Liver (tissue), 9 donors: ENCODE measurements around the gene RNGTT. TPM values are rescaled to one million over a fixed set of nuclear protein-coding genes. Genes with fewer than 3 reads are reported as not detected.

Source experiments
- DNase-seq: peaks from one replicate; pipeline ENCODE4 v3.0.0-alpha.2; 2017; ENCODE audit warnings: low spot score
- H3K27ac ChIP-seq, 2 donors: one replicate each; pipeline ENCODE4 v1.7.0; 2013; ENCODE audit warnings: inconsistent platforms in 2 of 2, low read length in 2 of 2, control low read depth in 1 of 2, low read depth in 1 of 2, mild to moderate bottlenecking in 1 of 2
- H3K27me3 ChIP-seq, 4 donors: one replicate each; pipeline versions ENCODE4 v1.6.1 to v1.7.0; 2013; ENCODE audit warnings: low read length in 3 of 4, inconsistent platforms in 1 of 4, mild to moderate bottlenecking in 1 of 4, moderate library complexity in 1 of 4; ENCODE audit not compliant: control insufficient read depth in 4 of 4, insufficient read depth in 4 of 4
- H3K36me3 ChIP-seq, 4 donors: one replicate each; pipeline versions ENCODE4 v1.6.1 to v1.7.0; 2013; ENCODE audit warnings: low read length in 3 of 4, mild to moderate bottlenecking in 3 of 4, low read depth in 1 of 4, moderate library complexity in 1 of 4; ENCODE audit not compliant: control insufficient read depth in 4 of 4, insufficient read depth in 3 of 4
- H3K4me1 ChIP-seq, 4 donors: one replicate each; pipeline versions ENCODE4 v1.6.1 to v1.7.0; 2013; ENCODE audit warnings: low read length in 3 of 4, mild to moderate bottlenecking in 3 of 4, moderate library complexity in 1 of 4; ENCODE audit not compliant: control insufficient read depth in 4 of 4, insufficient read depth in 4 of 4
- H3K4me3 ChIP-seq, 3 donors: one replicate each; pipeline versions ENCODE4 v1.6.1 to v1.7.0; 2013; ENCODE audit warnings: low read length in 3 of 3, control low read depth in 1 of 3, low read depth in 1 of 3, mild to moderate bottlenecking in 1 of 3
- H3K9ac ChIP-seq, 2 donors: one replicate each; pipeline ENCODE4 v1.7.0; 2013; ENCODE audit warnings: low read length in 2 of 2, mild to moderate bottlenecking in 2 of 2, moderate library complexity in 2 of 2, control low read depth in 1 of 2, low read depth in 1 of 2
- H3K9me3 ChIP-seq, 4 donors: one replicate each; pipeline versions ENCODE4 v1.6.1 to v1.7.0; 2013; ENCODE audit warnings: low read length in 3 of 4; ENCODE audit not compliant: control insufficient read depth in 4 of 4
- ATF3 ChIP-seq: IDR thresholded peaks from 2 replicates; pipeline ENCODE4 v1.6.1; 2016; ENCODE audit warnings: antibody characterized with exemption
- CTCF ChIP-seq: fragments of 150-350 bp; IDR thresholded peaks from 2 replicates; pipeline ENCODE4 v1.5.1; 2017; ENCODE audit warnings: improper control_type of control experiment, low read depth, low read length; ENCODE audit not compliant: missing input control
- EGR1 ChIP-seq, 2 donors: IDR thresholded peaks; 2 replicates each; pipeline ENCODE4 v1.6.1; 2016 to 2018; ENCODE audit warnings: antibody characterized with exemption in 2 of 2, low read depth in 2 of 2
- FOXA1 ChIP-seq: IDR thresholded peaks from 2 replicates; pipeline ENCODE4 v1.6.1; 2016; ENCODE audit warnings: antibody characterized with exemption
- FOXA2 ChIP-seq: IDR thresholded peaks from 2 replicates; pipeline ENCODE4 v1.6.1; 2016; ENCODE audit warnings: antibody characterized with exemption
- GABPA ChIP-seq, 2 donors: IDR thresholded peaks in 1 of 2; conservative IDR thresholded peaks in 1 of 2; 2 replicates each; pipeline ENCODE4 v1.6.1; 2016; ENCODE audit warnings: antibody characterized with exemption in 2 of 2, mild to moderate bottlenecking in 1 of 2, moderate library complexity in 1 of 2
- HNF4A ChIP-seq, 2 donors: conservative IDR thresholded peaks; 2 replicates each; pipeline ENCODE4 v1.6.1; 2016; ENCODE audit warnings: antibody characterized with exemption in 2 of 2, mild to moderate bottlenecking in 2 of 2
- HNF4G ChIP-seq: IDR thresholded peaks from 2 replicates; pipeline ENCODE4 v1.6.1; 2016; ENCODE audit warnings: antibody characterized with exemption
- JUND ChIP-seq, 2 donors: IDR thresholded peaks; 2 replicates each; pipeline ENCODE4 v1.6.1; 2016; ENCODE audit warnings: antibody characterized with exemption in 2 of 2
- MAX ChIP-seq: IDR thresholded peaks from 2 replicates; pipeline ENCODE4 v1.6.1; 2016; ENCODE audit warnings: antibody characterized with exemption
- NR2F2 ChIP-seq: IDR thresholded peaks from 2 replicates; pipeline ENCODE4 v1.6.1; 2016; ENCODE audit warnings: antibody characterized with exemption
- RAD21 ChIP-seq, 2 donors: IDR thresholded peaks; 2 replicates each; pipeline ENCODE4 v1.6.1; 2016; ENCODE audit warnings: antibody characterized with exemption in 2 of 2, mild to moderate bottlenecking in 2 of 2
- REST ChIP-seq: IDR thresholded peaks from 2 replicates; pipeline ENCODE4 v1.6.1; 2016; ENCODE audit warnings: antibody characterized with exemption, mild to moderate bottlenecking
- RXRA ChIP-seq, 2 donors: IDR thresholded peaks; 2 replicates each; pipeline ENCODE4 v1.6.1; 2017 to 2018; ENCODE audit warnings: antibody characterized with exemption in 2 of 2, mild to moderate bottlenecking in 1 of 2
- SP1 ChIP-seq: IDR thresholded peaks from 2 replicates; pipeline ENCODE4 v1.6.1; 2018; ENCODE audit warnings: antibody characterized with exemption, mild to moderate bottlenecking
- TAF1 ChIP-seq: conservative IDR thresholded peaks from 2 replicates; pipeline ENCODE4 v1.6.1; 2016; ENCODE audit warnings: antibody characterized with exemption, mild to moderate bottlenecking
- YY1 ChIP-seq: IDR thresholded peaks from 2 replicates; pipeline ENCODE4 v1.6.1; 2016; ENCODE audit warnings: antibody characterized with exemption, mild to moderate bottlenecking
- ZBTB33 ChIP-seq: IDR thresholded peaks from 2 replicates; pipeline ENCODE4 v1.6.1; 2016; ENCODE audit warnings: antibody characterized with exemption
- WGBS: extraction: QIAGEN DNeasy Blood & Tissue Kit; methylation state at CpG from one replicate; pipeline ENCODE4 v1.1.7; 2013; 5-methylcytosine and 5-hydroxymethylcytosine counted together
- polyA plus RNA-seq, 2 donors: library from polyadenylated mRNA; stranded (reverse) in 1 of 2; unstranded in 1 of 2; fragments of 200-250 nt in 1 of 2; fragments of >200 nt in 1 of 2; fragmentation: Nextera tagmentation in 1 of 2; extraction: Ambion mirVana in 1 of 2; gene quantifications; one replicate each; pipeline versions ENCODE4 v1.2.1 to v1.2.3, GENCODE V29; 2013 to 2015
- total RNA-seq, 2 donors: library from RNA; depleted of rRNA; stranded (reverse); fragments of >200 nt; gene quantifications; one replicate each; pipeline ENCODE4 v1.2.3, GENCODE V29; 2014
- donor health status: healthy.
- donor health status: healthy.
- donor health status: healthy.
- donor health status: healthy.
- donor health status: healthy.

Gene RNGTT
- total and polyA plus RNA-seq, 4 donors = 4.1 to 20.8 (median 7.2) TPM

- H3K27me3 ChIP-seq = no peaks in the 10 kb centered on the region
- H3K9me3 ChIP-seq = no peaks in the 10 kb centered on the region
- no peak overlapping the region for H3K9ac ChIP-seq
- 92% methylated on average over 5 of the region's 5 CpGs for WGBS
- no peak overlapping the region for H3K4me3 ChIP-seq
- TF ChIP-seq FOXA1 = no peak
- TF ChIP-seq CTCF = no peak
- TF ChIP-seq ATF3 = no peak
- no peak for TF ChIP-seq RXRA (IDR thresholded peaks at IDR 0.05)
- TF ChIP-seq NR2F2 = no peak
- TF ChIP-seq ZBTB33 = no peak
- TF ChIP-seq TAF1 = no peak
- no peak for TF ChIP-seq HNF4G
- TF ChIP-seq HNF4A (conservative IDR thresholded peaks at IDR 0.05) = no peak
- no peak for TF ChIP-seq REST
- TF ChIP-seq EGR1 (IDR thresholded peaks at IDR 0.05; ENCODE audit: low read depth in 2 of 2) = no peak
- TF ChIP-seq MAX = no peak
- TF ChIP-seq GABPA (IDR thresholded peaks at IDR 0.05 in 1 of 2, conservative IDR thresholded peaks at IDR 0.05 in 1 of 2) = no peak
- no peak for TF ChIP-seq SP1
- TF ChIP-seq RAD21 (IDR thresholded peaks at IDR 0.05) = no peak
- no peak for TF ChIP-seq FOXA2
- TF ChIP-seq JUND (IDR thresholded peaks at IDR 0.05) = no peak
- no peak for TF ChIP-seq YY1
- no peaks in the 10 kb centered on the region for H3K36me3 ChIP-seq
- H3K27ac ChIP-seq = no peak overlapping the region
- DNase-seq = no peak
- H3K4me1 ChIP-seq = peaks cover 0 to 6% (median 0%) of the 10 kb centered on the region in 4 donors
Observed at GRCh38 chr6:88984606-88985005, 21.2 kb upstream of the RNGTT start.
